ENCODE data around the gene ZNF440.

GRCh38 chr19:11880598-11880997 lies 66.5 kb downstream of the ZNF440 start:
- TF ChIP-seq, protein P1, sequence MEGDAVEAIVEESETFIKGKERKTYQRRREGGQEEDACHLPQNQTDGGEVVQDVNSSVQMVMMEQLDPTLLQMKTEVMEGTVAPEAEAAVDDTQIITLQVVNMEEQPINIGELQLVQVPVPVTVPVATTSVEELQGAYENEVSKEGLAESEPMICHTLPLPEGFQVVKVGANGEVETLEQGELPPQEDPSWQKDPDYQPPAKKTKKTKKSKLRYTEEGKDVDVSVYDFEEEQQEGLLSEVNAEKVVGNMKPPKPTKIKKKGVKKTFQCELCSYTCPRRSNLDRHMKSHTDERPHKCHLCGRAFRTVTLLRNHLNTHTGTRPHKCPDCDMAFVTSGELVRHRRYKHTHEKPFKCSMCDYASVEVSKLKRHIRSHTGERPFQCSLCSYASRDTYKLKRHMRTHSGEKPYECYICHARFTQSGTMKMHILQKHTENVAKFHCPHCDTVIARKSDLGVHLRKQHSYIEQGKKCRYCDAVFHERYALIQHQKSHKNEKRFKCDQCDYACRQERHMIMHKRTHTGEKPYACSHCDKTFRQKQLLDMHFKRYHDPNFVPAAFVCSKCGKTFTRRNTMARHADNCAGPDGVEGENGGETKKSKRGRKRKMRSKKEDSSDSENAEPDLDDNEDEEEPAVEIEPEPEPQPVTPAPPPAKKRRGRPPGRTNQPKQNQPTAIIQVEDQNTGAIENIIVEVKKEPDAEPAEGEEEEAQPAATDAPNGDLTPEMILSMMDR (IDR thresholded peaks at IDR 0.05; ENCODE audit: low read depth, low read length, poor library complexity, severe bottlenecking), result no peak
- no peak for TF ChIP-seq EZH2phosphoT487 (IDR thresholded peaks at IDR 0.05; ENCODE audit: borderline replicate concordance, low read length)
